Measurements from ENCODE around the gene RPAIN.

- no peak for TF ChIP-seq CTCF (conservative IDR thresholded peaks at IDR 0.05; ENCODE audit: low read depth, low read length)
- TF ChIP-seq EZH2 (IDR thresholded peaks at IDR 0.05; ENCODE audit: low read length, unreplicated experiment), result no peak
- no peak for TF ChIP-seq EZH2phosphoT487 (IDR thresholded peaks at IDR 0.05; ENCODE audit: borderline replicate concordance, low read length)
These were observed 9.4 kb downstream of the RPAIN start for GRCh38 chr17:5429191-5429887.
